Glomerular visceral epithelial cell (primary cell): ENCODE results near the gene GALNT9.
"Not testable (repeated sequence)": the region's sequence is repeated elsewhere in the genome, so short reads cannot be mapped to it uniquely, and the experiment has no call there.

Experiments
- DNase-seq: peaks from one replicate; pipeline ENCODE4 v3.0.0-alpha.2; 2016; ENCODE audit errors: extremely low spot score

GALNT9 gene

DNA sequence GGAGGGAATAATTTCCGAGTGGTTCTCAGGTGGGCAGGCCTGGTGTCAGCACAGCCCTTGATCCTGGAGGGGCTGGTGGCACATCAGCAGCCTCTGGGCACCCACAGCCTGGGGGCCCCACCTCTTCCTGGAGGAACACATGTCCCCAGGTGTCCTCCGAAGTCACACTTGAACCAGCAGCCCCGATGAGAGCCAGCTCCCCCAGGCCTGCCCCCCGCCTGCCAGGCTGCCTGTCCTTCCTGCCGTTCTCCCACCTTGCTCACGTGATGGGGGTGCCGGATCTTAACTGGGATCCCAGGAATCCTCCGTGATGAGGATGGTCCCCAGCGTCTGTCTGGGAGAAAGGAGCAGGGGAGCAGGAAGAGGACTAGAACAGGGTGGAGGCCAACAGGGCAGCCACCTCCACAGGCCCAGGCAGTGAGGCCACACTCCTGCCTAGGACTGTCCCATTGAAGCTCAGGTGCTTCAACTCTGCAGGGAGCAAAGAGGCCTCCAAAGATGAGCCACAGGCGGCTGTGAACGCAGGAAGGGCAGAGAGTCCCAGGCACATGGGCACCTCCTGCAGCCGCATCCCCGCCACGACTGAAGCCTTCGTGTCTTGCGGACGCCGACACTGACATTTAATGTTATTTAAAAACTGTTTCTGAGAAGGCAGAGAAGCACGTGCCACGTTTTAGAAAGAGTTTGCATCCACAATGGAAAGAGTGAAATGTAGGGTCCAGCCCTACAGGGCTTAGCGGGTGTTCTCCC is 77.5 kb downstream of the GALNT9 start:
- DNase-seq = no peak

DNA sequence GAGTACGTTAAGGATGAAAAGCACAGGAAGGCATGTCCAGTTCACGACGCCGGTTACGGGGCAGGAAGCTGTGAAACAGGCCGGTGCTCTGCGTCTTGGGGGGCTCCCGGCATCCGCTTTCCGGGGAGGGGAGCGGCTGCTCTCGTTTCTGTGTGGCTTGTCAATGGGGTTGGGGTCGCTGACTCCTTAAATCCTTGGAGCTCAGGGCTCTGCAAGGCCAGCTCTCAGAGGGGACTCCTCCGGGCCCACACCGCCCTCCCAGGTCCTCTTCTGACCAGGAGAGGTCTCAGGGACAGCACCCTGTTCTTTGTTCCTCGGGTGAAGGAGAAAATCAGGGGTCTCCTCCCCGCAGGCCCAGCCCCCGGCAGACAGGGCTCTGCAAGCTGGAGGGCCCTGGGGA is 78.1 kb downstream of the GALNT9 start:
- DNase-seq = no peak

DNA sequence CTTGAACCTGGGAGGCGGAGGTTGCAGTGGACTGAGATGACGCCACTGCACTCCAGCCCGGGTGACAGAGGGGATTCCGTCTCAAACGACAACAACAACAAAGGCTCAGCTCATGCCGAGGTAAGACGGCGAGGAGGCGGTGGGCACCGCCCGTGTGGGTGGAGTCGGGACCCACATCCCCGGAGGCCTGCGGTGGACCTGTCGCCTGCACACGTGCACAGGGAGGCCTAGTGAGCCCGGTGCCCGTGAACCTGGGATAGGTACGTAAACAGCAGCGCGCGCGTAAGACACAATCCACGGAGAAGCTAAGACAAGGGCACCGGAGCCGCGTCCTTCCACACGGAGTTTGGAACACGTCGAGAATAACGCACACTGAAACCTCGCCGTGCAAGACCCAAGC is 78.7 kb downstream of the GALNT9 start:
- DNase-seq = no peak

DNA sequence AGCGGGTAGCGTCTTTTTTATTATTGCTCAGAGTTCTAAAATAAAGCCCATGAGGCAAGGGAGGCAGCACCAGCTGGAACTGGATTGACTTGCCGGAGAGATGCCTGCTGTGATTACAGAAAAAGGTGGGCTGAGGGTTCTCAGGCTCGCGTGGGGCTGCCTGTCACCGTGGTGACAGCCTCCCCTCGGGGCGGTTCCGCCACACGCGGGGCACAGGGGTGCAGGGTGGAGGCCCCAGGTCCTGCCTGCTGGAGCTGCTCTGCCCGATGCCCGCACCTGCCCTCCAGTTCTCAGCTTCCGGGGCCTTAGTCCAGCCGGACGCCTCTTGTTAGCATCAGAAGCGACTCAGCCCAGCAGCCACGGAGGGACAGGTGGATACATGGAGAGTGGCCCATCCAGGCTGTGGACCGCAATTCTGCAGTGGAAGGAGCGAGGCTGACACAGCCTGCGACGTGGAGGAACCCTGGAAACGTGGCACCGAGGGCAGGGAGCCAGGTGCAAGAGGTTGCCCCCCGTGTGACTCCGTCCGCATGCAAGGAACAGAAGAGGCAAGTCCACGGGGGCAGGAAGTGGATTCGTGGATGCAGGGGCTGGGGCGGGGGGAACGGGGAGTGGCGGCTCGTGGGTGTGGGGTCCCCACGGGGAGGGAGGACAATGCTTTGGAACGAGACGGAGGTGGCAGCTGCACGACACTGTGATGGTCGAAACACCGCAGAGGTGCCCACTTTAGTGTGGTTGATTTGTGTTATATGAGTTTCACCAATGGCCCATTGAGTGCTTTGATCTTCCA is 79.5 kb downstream of the GALNT9 start:
- no peak for DNase-seq

DNA sequence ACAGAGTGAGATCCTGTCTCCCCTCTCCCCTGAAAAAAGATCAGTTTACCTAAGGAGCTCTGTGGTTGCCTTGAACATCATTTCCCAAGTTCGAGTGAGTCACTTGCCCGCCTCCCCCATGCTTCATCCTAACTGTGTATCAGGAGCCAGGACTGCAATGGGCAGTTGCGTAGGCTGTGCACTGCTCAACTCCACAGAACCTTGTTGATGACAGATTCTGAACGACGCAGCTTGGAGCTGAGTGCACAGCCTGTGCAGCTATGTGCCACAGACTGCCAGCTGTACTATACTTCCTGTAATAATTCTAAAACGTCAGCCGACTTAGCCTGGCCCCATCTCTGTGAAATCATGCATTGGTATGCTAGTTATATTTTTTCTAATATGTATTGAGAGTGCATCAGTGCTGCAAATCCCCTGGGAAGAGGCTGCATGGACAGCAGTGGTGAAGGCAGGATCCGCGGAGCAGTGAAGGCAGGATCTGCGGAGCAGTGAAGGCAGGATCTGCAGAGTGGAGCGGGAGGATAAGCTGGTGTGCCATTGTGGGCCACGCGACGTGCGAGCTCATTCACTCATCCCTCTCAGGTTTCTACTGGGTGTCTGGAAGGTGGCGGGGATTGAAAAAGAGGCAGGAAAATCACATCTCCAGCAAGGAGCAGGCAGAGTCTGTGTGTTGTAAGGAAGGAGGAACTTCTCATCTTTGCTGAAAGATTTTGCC is 80.8 kb downstream of the GALNT9 start:
- no peak for DNase-seq

DNA sequence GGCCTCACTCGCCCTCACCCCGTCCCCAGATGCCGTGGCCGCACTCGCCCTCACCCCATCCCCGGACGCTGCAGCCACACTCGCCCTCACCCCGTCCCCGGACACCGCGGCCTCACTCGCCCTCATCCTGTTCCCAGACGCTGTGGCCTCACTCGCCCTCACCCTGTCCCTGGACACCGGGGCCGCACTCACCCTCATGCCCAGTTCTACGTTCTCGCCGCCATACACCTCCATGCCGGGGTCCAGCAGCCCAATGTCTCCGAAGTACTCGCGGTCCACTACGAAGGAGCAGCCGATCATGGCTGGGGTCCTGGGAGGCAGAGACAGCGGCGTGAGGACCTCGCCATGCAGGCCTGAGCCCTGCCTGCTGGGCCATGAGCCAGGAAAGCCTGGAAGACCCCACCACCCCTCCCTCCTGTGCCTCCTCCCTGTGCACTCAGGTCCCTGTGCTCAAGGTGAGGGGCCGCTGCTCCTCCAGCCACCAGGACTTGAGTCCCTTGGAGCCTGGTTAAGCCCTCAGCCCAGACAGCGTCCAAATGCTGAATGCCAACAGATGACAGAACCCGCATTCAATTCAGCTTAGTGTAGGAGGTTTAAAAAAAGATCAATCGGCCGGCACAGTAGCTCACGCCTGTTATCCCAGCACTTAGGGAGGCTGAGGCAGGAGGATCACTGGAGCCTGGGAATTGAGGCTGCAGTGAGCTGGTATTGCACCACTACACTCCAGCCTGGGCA is 81.5 kb downstream of the GALNT9 start:
- no peak for DNase-seq

DNA sequence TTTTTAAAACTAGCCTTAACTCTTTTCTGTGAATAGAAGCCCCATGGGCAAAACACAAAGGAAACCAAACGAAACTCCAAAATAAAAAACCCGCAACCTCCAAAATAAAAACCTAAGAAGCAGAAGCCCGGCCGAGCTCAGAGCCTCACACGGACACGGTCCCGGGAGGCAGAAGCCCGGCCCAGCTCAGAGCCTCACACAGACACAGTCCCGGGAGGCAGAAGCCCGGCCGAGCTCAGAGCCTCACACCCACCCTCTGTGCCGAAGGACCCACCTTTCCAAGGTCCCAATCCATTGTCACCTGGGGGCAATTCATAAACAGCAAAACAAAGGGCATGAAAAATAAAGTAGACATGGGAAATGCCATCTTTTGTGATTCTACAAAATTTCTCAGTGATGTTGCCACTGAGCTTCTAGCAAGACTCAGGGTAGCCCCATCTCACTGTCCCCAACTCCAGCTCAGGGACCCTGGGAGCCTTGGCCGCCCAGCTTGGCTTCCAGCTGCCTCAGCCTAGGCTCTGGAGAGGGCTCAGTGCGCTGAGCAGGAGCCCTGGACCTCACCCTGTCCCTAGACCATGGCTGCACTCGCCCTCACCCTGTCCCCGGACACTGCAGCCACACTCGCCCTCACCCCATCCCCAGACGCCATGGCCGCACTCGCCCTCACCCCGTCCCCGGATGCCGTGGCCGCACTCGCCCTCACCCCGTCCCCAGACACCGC is 82.2 kb downstream of the GALNT9 start:
- no peak for DNase-seq

DNA sequence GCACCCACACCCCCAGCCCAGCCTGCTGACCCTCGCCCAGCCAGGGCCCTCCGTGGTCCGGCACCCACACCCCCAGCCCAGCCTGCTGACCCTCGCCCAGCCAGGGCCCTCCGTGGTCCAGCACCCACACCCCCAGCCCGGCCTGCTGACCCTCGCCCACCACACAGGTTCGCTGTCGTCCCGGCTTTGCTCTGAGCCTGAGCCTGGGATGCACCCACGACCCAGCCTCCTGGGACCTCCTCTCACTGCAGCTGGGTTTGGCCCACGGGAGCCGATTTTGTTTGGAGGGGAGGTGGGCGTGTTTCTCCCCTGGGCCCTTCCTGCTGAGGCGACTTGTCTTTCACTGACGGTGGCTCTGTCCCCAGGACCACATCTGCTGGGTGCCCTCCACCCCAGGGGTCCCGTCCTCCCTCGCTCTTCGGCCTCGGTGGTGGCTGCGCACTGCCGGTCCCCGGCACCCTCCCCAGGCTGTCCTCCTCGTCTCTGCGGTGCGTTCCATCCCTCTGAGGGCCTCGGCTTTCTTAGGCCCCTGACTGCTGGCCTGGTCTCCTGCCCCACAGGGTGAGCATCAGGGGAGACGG is 83.8 kb downstream of the GALNT9 start:
- no peak for DNase-seq

DNA sequence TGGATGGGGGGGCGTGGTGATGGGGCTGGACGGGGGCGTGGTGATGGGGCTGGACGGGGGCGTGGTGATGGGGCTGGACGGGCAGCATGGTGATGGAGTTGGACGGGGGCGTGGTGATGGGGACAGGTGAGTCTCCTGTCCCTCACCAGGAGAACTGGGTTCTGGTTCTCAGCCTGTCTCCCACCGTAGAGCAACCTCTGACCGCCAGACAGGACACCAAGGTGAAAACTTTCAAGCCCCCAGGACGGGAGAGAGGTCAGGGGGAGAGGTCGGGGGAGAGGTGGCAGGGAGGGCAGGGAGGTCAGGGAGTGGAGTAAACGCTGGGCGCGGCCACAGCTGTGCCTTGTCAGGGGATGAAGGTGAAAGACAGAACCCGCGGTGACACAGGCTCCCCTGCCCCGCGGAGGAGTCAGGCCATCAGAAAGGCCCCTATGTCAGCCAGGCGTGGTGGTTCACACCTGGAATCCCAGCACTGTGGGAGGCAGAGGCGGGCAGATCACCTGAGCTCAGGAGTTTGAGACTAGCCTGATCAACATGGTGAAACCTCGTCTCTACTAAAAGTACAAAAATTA is 84.6 kb downstream of the GALNT9 start:
- no peak for DNase-seq

DNA sequence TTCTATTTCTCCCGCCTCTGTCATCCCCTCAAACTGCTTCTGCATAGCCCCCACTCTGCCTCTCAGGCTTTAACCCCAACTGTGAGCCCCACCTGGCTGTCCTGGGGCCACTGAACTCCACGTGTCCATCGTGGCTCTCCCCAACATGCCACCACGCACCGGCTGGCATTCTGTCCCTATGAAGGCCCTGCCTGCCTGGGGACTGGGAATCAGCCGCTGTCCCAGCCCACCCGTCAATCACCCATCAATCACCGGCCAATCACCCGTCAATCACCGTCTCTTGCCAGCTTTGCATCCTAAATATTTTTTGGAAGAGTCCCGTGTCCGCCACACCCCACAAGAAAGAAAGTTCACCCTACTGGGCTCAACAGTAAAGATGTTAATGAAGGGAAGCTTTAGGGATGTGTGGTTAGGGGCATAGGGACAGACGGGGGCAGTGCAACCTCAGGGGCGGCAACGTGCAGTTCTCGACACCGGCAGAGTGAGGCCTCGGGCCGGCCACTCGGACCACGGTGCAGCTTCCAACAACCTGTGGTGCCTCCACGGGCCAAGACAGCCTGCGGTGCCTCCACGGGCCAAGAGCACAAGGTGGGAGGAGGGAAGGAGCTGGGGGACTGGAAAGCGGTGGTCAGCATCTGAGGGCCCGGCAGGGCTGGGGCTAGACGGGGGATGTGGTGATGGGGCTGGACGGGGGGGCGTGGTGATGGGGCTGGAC is 85.6 kb downstream of the GALNT9 start:
- no peak for DNase-seq

DNA sequence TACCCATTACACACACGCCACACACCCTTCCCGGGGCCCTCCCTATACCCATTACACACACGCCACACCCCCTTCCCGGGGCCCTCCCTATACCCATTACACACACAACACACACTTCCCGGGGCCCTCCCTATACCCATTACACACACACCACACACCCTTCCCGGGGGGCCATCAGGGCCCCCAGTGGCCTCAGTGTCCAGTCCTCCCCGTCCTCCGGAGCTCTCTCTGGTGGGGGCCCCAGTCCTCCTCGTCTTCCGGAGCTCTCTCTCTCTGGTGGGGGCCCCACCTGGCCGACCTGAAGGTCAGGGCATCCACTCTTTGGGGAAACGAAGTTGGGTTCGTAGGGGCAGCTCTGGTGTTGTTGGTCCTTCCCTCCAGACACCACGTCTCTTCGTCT is 86.2 kb downstream of the GALNT9 start:
- DNase-seq = not testable (repeated sequence)

DNA sequence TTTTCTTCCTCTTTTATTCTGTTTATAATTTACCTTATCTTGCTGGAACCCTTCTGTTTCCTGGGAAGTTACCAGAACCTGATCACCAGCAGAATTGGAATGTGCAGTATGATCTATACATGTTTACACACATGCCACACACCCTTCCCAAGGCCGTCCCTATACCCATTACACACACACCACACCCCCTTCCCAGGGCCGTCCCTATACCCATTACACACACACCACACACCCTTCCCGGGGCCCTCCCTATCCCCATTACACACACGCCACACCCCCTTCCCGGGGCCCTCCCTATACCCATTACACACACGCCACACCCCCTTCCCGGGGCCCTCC is 88.8 kb downstream of the GALNT9 start:
- not testable (repeated sequence) for DNase-seq

DNA sequence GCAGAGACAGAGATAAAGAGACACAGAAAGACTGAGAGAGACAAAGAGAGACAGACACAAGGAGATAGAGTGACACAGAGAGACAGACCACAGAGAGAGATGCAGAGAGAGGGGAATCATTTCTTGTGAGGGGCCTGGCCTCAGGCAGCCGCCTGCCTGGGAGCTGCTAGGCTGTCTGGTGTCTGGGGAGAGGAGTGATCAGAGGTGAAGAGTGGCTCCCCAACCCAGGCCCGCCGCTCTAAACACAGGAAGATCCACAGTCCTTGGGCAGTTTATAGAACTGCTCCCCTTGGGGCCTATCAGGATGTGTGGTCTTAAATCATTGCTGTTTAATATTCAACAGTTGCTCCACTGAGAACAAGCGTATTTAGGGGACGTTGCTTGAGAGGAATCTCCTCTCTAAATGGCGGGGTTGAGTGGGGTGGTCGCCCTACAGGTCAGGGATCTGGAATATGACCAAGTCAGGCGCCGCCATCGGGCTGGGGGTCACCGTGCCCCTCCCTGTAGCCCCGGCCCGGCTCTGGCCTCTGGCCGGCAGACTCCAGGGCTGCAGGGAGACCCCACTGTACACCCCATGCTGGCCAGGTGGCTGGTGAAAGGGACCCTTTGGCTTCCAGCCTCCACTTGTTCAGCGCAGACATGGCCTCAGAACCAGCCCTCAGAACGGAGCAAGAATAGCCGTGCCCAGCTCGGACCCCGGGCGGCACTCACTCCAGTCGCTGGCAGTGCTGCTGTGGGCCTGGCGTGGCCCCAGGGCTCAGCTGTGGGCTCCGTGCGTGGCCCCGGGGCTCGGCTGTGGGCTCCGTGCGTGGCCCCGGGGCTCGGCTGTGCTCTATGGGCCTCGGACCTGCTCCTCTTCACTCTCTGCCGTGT is 89.4 kb downstream of the GALNT9 start:
- no peak for DNase-seq

DNA sequence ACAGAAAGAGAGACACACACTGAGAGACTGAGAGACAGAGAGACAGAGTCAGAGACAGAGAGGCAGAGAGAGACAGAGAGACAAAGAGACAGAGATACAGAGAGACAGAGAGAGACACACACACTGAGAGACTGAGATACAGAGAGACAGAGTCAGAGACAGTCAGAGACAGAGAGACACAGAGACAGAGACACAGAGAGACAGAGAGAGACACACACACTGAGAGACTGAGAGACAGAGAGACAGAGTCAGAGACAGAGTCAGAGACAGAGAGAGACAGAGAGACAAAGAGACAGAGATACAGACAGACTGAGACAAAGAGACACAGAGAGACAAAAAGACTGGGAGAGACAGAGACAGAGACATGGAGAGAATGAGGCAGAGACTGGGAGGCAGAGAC is 90.0 kb downstream of the GALNT9 start:
- DNase-seq = no peak

DNA sequence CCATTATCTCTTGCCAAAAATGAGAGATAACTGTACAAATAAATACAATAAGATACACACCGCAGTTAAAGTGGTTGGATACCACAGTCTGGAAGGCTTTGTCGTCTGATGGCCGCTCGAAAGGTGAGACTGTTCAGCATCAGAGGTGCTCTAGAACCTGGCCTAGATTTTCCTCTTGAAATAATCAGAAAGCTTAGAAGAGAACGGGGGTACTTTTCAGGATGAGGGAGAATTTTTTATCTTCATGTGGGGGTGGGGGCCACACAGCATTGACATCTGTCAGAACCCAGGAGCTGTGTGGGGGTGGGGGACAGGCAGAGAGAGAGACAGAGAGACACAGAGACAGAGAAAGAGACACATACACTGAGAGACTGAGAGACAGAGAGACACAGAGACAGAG is 90.5 kb downstream of the GALNT9 start:
- DNase-seq = no peak

DNA sequence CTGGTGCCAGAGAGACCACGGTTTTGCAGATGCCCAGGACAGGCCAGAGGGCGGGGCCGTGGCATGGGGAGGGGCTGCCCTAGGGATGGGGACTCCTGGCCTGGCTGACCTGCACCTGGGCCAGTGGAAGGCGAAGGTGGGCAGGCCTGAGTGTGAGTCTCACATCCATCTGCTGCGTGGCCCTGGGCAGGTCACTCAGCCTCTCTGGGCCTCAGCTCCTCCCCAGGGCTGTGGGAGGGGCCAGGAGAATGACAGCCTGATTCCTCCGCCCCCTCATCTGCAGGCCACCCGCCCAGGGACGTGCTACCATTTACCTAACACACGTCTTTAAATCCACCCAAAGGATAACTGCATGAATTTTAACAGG is 90.9 kb downstream of the GALNT9 start:
- DNase-seq = no peak

DNA sequence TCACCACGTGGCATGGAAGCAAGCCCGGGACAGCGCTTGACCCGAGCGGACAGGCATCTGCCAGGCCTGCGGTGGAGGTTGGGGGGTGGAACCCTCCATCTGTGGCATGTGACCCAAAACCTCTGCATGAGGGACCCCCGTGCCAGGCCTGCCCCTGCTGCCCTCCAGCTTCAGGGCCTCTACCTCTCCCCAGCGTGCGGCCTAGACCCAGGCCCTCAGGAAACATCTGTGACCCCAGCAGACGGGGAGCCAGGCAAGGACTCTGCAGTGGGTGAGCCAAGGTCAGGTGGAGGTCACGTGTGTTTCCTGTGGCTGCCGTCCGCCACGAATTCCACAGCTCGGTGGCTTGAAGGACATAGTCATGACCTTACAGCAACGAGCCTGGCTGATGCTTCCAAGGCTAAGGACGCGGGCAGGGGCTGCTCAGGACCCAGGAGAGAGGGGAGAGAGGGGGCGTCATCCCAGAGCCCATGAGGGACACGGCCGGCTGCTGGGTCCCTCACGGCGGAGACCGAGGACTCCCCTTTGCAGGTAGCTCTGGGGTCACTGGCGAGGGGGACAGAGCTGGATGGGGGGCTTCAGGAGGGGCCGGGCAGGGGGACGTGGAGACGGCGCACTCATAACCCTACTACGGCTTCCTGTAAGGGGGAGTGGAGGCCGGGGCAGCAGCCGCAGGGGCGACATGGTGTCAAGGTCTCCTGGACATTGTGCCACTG is 91.5 kb downstream of the GALNT9 start:
- DNase-seq = no peak

DNA sequence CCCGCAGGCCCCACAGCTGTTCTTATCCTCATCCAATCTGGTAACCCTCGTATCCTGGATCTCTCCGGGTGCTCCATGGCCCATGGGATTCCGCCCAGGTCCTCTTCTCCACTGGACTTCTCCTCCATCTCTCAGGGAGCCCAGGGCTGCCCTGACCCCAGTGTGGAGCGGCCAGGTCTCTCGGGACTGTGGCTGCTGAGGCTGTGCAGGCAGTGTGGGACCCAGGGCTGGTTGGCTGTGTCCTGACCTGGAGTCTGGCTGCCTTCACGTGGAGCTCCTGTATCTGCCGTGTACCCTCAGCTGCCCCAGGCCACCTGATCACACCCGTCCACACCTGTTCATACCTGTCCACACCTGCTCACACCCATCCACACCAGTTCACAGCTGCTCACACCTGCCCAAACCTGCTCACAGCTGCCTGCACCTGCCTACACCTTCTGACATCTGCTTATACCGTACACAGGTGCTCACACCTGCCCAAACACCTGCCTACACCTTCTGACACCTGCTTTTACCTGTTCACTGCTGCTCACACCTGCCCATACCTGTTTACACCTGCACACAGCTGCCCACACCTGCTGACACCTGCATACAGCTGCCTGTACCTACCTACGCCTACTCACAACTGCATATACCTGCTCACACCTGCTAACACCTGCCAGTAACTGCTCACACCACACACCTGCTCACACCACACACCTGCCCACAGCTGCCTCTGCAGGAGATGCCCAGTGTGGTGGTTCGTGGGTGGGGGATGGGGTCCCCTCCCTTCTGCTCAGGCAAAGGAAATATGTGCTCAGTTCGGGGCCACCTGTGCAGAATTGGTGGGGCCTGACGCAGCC is 92.2 kb downstream of the GALNT9 start:
- DNase-seq = no peak
